GM12878 (cell line): ENCODE results near the gene CTNNA3. TPM values are rescaled to one million over a fixed set of nuclear protein-coding genes. Genes with fewer than 3 reads are reported as not detected.
A peak's percentile ranks its signal among the peaks of the same experiment; 100 is the strongest.

Source experiments
- ATAC-seq: fragments of 200-7000 bp; cut with Tn5 transposase; 3 replicates; pipeline ENCODE4 v1.9.1; 2020; ENCODE audit warnings: mild to moderate bottlenecking, moderate library complexity
- BruUV-seq: library from RNA; stranded (reverse); fragments of 400-500 nt; replicated peaks from 2 replicates; lab custom pipeline; 2021; lab: Mats Ljungman, UMichigan
- CTCF ChIA-PET: fragments of 300-600 bp; sonication (Branson Sonifier 250); formaldehyde crosslinking; extraction: SDS; loops from one replicate; lab custom pipeline; 2021; ENCODE audit warnings: inconsistent platforms; lab: Yijun Ruan, JAX
- POLR2A ChIA-PET: fragments of 350-600 bp; formaldehyde crosslinking; extraction: SDS; loops from one replicate; lab custom pipeline; 2021; ENCODE audit warnings: inconsistent platforms; lab: Charles Lee
- RAD21 ChIA-PET: fragments of 300-600 bp; sonication (Branson Sonifier 250); formaldehyde crosslinking; loops from one replicate; lab custom pipeline; 2023; ENCODE audit warnings: antibody characterized with exemption; ENCODE audit not compliant: unreplicated experiment; lab: Charles Lee
- SMC1A ChIA-PET: fragments of 300-600 bp; sonication (Branson Sonifier 250); formaldehyde crosslinking; loops from one replicate; lab custom pipeline; 2023; ENCODE audit not compliant: unreplicated experiment, uncharacterized antibody; lab: Charles Lee
- DNase-seq: peaks from one replicate; pipeline ENCODE4 v3.0.0-alpha.2; 2011; ENCODE audit warnings: low read depth, low spot score
- FAIRE-seq: peaks from 3 replicates; lab custom pipeline; 2011; peaks lifted over from hg19 to GRCh38; lab: Jason Lieb, UNC
- H2AFZ ChIP-seq: 2 replicates; pipeline ENCODE4 v1.6.0; 2011; ENCODE audit warnings: low read depth, low read length, control low read depth; ENCODE audit not compliant: control insufficient read depth
- H3K27ac ChIP-seq: 2 replicates; pipeline ENCODE4 v1.5.1; 2011; ENCODE audit warnings: control low read depth; ENCODE audit not compliant: control insufficient read depth, insufficient read depth
- H3K27me3 ChIP-seq, 2 experiments: replicated peaks in 1 of 2; 2 replicates each; pipeline versions ENCODE4 v1.6.0 to v1.6.1; 2011; ENCODE audit warnings: low read length in 1 of 2; ENCODE audit not compliant: control insufficient read depth in 2 of 2, insufficient read depth in 2 of 2
- H3K36me3 ChIP-seq, 2 experiments: 2 replicates each; pipeline ENCODE4 v1.5.1; 2011; ENCODE audit warnings: low read length in 1 of 2; ENCODE audit not compliant: control insufficient read depth in 2 of 2, insufficient read depth in 2 of 2
- H3K4me1 ChIP-seq: 2 replicates; pipeline ENCODE4 v1.6.1; 2011; ENCODE audit warnings: mild to moderate bottlenecking, low read length, moderate library complexity, mixed read lengths; ENCODE audit not compliant: control insufficient read depth, insufficient read depth
- H3K4me2 ChIP-seq: 2 replicates; pipeline ENCODE4 v1.6.0; 2011; ENCODE audit warnings: control low read depth; ENCODE audit not compliant: control insufficient read depth, insufficient read depth
- H3K4me3 ChIP-seq: fragments of 200-600 bp; sonication (generic); 2 replicates; pipeline ENCODE4 v1.5.1; 2016
- H3K79me2 ChIP-seq: 2 replicates; pipeline ENCODE4 v1.6.0; 2011; ENCODE audit warnings: low read length; ENCODE audit not compliant: control insufficient read depth, insufficient read depth
- H3K9ac ChIP-seq: 2 replicates; pipeline ENCODE4 v1.8.0; 2011; ENCODE audit warnings: low read length, control low read depth, mixed read lengths; ENCODE audit not compliant: control insufficient read depth, insufficient read depth
- H3K9me3 ChIP-seq: replicated peaks from 3 replicates; pipeline ENCODE4 v1.5.1; 2011; ENCODE audit warnings: mild to moderate bottlenecking, low read length; ENCODE audit not compliant: control insufficient read depth, insufficient read depth
- H4K20me1 ChIP-seq: 2 replicates; pipeline ENCODE4 v1.6.0; 2011; ENCODE audit not compliant: control insufficient read depth, insufficient read depth
- ATF3 ChIP-seq: IDR thresholded peaks from 2 replicates; pipeline ENCODE4 v1.6.1; 2011; ENCODE audit warnings: low read depth, mild to moderate bottlenecking, low read length, moderate library complexity, borderline replicate concordance; ENCODE audit errors: extremely low read depth
- ATF7 ChIP-seq: fragments of 450-650 bp; IDR thresholded peaks from 2 replicates; pipeline ENCODE4 v1.6.1; 2016; ENCODE audit warnings: low read depth, mild to moderate bottlenecking
- BHLHE40 ChIP-seq, 2 experiments: fragments of 450-650 bp in 1 of 2; IDR thresholded peaks; 2 replicates each; pipeline ENCODE4 v1.6.1; 2011 to 2017; ENCODE audit warnings: low read depth in 2 of 2, borderline replicate concordance in 1 of 2, improper control_type of control experiment in 1 of 2, low read length in 1 of 2, mild to moderate bottlenecking in 1 of 2
- FOS ChIP-seq: IDR thresholded peaks from 3 replicates; pipeline ENCODE4 v1.6.1; 2011; ENCODE audit warnings: borderline replicate concordance; ENCODE audit not compliant: insufficient read length; ENCODE audit errors: extremely low read depth
- FOXK2 ChIP-seq: fragments of 450-650 bp; IDR thresholded peaks from 2 replicates; pipeline ENCODE4 v1.6.1; 2017; ENCODE audit warnings: mild to moderate bottlenecking, moderate library complexity
- IRF3 ChIP-seq: fragments of 450-650 bp; IDR thresholded peaks from 2 replicates; pipeline ENCODE4 v1.6.1; 2014; ENCODE audit warnings: mild to moderate bottlenecking
- JUND ChIP-seq: IDR thresholded peaks from 2 replicates; pipeline ENCODE4 v1.6.1; 2012; ENCODE audit warnings: low read depth, mild to moderate bottlenecking, low read length, improper control_type of control experiment, moderate library complexity
- MTA2 ChIP-seq: fragments of 450-650 bp; IDR thresholded peaks from 2 replicates; pipeline ENCODE4 v1.6.1; 2016; ENCODE audit warnings: low read depth, mild to moderate bottlenecking, moderate library complexity
- PAX5 ChIP-seq: IDR thresholded peaks from 2 replicates; pipeline ENCODE4 v1.6.1; 2011; ENCODE audit warnings: low read depth, low read length, borderline replicate concordance
- PBX3 ChIP-seq: IDR thresholded peaks from 2 replicates; pipeline ENCODE4 v1.6.1; 2011; ENCODE audit warnings: mild to moderate bottlenecking, low read depth, low read length, moderate library complexity; ENCODE audit not compliant: insufficient replicate concordance
- RBBP5 ChIP-seq: fragments of 200-600 bp; sonication (generic); conservative IDR thresholded peaks from 2 replicates; pipeline ENCODE4 v1.6.1; 2016
- RCOR1 ChIP-seq: conservative IDR thresholded peaks from 2 replicates; pipeline ENCODE4 v1.6.1; 2012; ENCODE audit warnings: low read depth, low read length, improper control_type of control experiment
- SRF ChIP-seq, 2 experiments: IDR thresholded peaks; 2 replicates each; pipeline ENCODE4 v1.6.1; 2011; ENCODE audit warnings: low read depth in 2 of 2, low read length in 2 of 2, mild to moderate bottlenecking in 1 of 2, moderate library complexity in 1 of 2
- STAT3 ChIP-seq: IDR thresholded peaks from 2 replicates; pipeline ENCODE4 v1.6.1; 2011; ENCODE audit warnings: low read depth, low read length, improper control_type of control experiment
- SUPT20H ChIP-seq: IDR thresholded peaks from 2 replicates; pipeline ENCODE4 v1.6.1; 2011; ENCODE audit warnings: low read depth, mild to moderate bottlenecking, low read length, moderate library complexity, borderline replicate concordance; ENCODE audit not compliant: control insufficient read depth
- ZBTB4 ChIP-seq: fragments of 450-650 bp; formaldehyde crosslinking; IDR thresholded peaks from 2 replicates; pipeline ENCODE4 v1.4.0; 2022; ENCODE audit warnings: mild to moderate bottlenecking, moderate library complexity
- ZNF384 ChIP-seq: IDR thresholded peaks from 2 replicates; pipeline ENCODE4 v1.6.1; 2012; ENCODE audit warnings: low read depth, mild to moderate bottlenecking, low read length, improper control_type of control experiment, borderline replicate concordance
- ZZZ3 ChIP-seq: IDR thresholded peaks from 2 replicates; pipeline ENCODE4 v1.6.1; 2011; ENCODE audit warnings: low read depth; ENCODE audit not compliant: control insufficient read depth, insufficient read length
- WGBS: methylation state at CpG from one replicate; pipeline ENCODE4 v1.1.6; 2016; ENCODE audit warnings: low lambda C conversion rate; ENCODE audit not compliant: insufficient replicate concordance, insufficient coverage; ENCODE audit errors: missing lambda C conversion rate; 5-methylcytosine and 5-hydroxymethylcytosine counted together
- in situ Hi-C: fragments of 300-500 bp; cut with MboI; formaldehyde crosslinking; loops from 9 replicates; pipeline ENCODE4 v1.14.3; 2018; ENCODE audit warnings: mixed read lengths
- intact Hi-C: fragments of 100-400 bp; cut with micrococcal nuclease; formaldehyde crosslinking; loops from one replicate; pipeline ENCODE4 v1.14.2; 2022; ENCODE audit not compliant: unreplicated experiment
- polyA plus RNA-seq, 11 experiments: library from polyadenylated mRNA; depleted of rRNA in 4 of 11; unstranded in 6 of 11; stranded (reverse) in 5 of 11; fragments of >200 nt; fragmentation: Nextera tagmentation in 4 of 11; fragmentation: Illumina TruSeq in 1 of 11; extraction: Ambion mirVana in 4 of 11; extraction: Trizol in 1 of 11; gene quantifications; 1 replicate in 1 of 11; 2 replicates in 10 of 11; pipeline versions ENCODE4 v1.2.1 to v1.2.3, GENCODE V29; 2011 to 2016; ENCODE audit warnings: inconsistent platforms in 2 of 11, missing spikeins in 2 of 11, low read depth in 1 of 11
- total RNA-seq, 4 experiments: library from RNA; depleted of rRNA in 3 of 4; stranded (reverse); fragments of >200 nt in 3 of 4; fragmentation: Illumina TruSeq in 1 of 4; extraction: Trizol in 1 of 4; gene quantifications; 2 replicates each; pipeline versions ENCODE4 v1.2.1 to v1.2.3, GENCODE V29; 2013 to 2021

CTNNA3 gene
- total and polyA plus RNA-seq, 10 of the 15 experiments (the other 5 are each of a cell fraction or from before 2014, with no cell fraction given), result under 0.01 to 4.5 (median 0.22) TPM; not detected in 2

- FAIRE-seq (no peak), DNase-seq (no peak), ATAC-seq (peak; percentile 32)
- H3K9me3 ChIP-seq, result no peaks in the 10 kb centered on the region
- ChIA-PET POLR2A (interaction anchor here (1.1 to 3.7 kb wide), 3 partner anchors 14 to 83 kb away, joined by 3 to 17 read pairs (median 3); no protein-coding TSS in a partner anchor), CTCF (interaction anchor here (0.7 to 6.6 kb wide), 15 partner anchors 9 to 666 kb away, joined by 3 to 573 read pairs (median 17); no protein-coding TSS in a partner anchor), SMC1A (interaction anchor here (0.6 to 7.1 kb wide), 23 partner anchors 9 to 1160 kb away, joined by 3 to 448 read pairs (median 5); no protein-coding TSS in a partner anchor), RAD21 (interaction anchor here (0.7 to 5.1 kb wide), 17 partner anchors 12 to 411 kb away, joined by 3 to 292 read pairs (median 3); no protein-coding TSS in a partner anchor)
- no peak overlapping the region for H3K9ac ChIP-seq
- H3K36me3 ChIP-seq, result no peaks in the 10 kb centered on the region
- intact Hi-C loops, result no loop called here
- no peak overlapping the region for H3K27ac ChIP-seq
- H2AFZ ChIP-seq, result no peak overlapping the region
- in situ Hi-C loops, result loop anchor here (5.0 kb wide), 1 partner anchor 82 kb away; no protein-coding TSS in a partner anchor
- 0 out of 2 replicates have a peak, but pooled peaks cover 3% of the 10 kb centered on the region for H3K4me1 ChIP-seq
- H3K4me3 ChIP-seq, result no peak overlapping the region
- no peaks in the 10 kb centered on the region for H3K79me2 ChIP-seq
- BruUV-seq, result no TSS peak
- no peaks in the 10 kb centered on the region for H4K20me1 ChIP-seq
- 2% methylated on average over 5 of the region's 5 CpGs for WGBS
- TF ChIP-seq ZNF384 (no peak), STAT3 (no peak), SRF (IDR thresholded peaks at IDR 0.05; ENCODE audit: low read depth in 2 of 2, low read length in 2 of 2) (no peak), JUND (no peak), ATF3 (no peak), BHLHE40 (IDR thresholded peaks at IDR 0.05; ENCODE audit: borderline replicate concordance in 1 of 2, low read depth in 2 of 2, low read length in 1 of 2) (no peak), IRF3 (no peak), SUPT20H (no peak), RBBP5 (no peak), ATF7 (no peak), ZZZ3 (no peak), RCOR1 (no peak), FOS (no peak), FOXK2 (no peak), PAX5 (no peak), MTA2 (no peak), ZBTB4 (no peak), PBX3 (no peak)
- H3K4me2 ChIP-seq, result peak overlapping the region; percentile 48; the same call in 1 of the 2 replicates
- H3K27me3 ChIP-seq, result no peaks in the 10 kb centered on the region; a peak in 1 of 4 replicates
Measured at GRCh38 chr10:67695555-67695954, 440 bp downstream of the CTNNA3 start.
